OCI-M1 (cell line): ENCODE measurements around the gene UPK3A.
"Not testable (repeated sequence)": the region's sequence is repeated elsewhere in the genome, so short reads cannot be mapped to it uniquely, and the experiment has no call there.

Experiments
- DNase-seq: peaks from one replicate; lab custom pipeline; 2025; lab: John Stamatoyannopoulos, UW

UPK3A gene

GRCh38 chr22:45281010-45281409 lies 3.7 kb upstream of the UPK3A start:
- no peak for DNase-seq

GRCh38 chr22:45285263-45286058 lies 712 bp downstream of the UPK3A start:
- DNase-seq = peak; percentile 19

DNA sequence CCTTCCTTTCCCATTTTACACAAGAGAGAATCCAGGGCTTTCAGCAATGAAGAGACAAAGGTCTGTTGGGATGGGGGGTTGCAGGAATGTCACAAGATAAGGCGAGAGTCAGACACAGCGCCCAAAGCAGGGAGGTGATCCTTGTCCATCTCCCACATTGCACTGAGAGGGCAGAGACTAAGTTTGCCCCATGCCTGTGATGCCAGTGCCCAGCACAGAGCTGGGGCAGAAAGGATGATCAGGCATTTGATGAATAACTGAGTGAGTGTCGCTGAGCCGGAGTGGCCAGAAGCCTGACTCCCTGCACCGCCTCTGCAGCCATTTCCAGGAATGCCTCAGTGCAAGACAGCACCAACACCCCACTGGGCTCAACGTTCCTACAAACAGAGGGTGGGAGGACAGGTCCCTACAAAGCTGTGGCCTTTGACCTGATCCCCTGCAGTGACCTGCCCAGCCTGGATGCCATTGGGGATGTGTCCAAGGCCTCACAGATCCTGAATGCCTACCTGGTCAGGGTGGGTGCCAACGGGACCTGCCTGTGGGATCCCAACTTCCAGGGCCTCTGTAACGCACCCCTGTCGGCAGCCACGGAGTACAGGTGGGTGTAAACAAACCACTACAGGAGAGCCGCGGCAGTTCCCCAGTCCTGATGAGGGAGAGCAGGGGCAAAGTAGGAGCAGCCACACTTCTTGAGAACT lies 2.3 kb downstream of the UPK3A start:
- no peak for DNase-seq

DNA sequence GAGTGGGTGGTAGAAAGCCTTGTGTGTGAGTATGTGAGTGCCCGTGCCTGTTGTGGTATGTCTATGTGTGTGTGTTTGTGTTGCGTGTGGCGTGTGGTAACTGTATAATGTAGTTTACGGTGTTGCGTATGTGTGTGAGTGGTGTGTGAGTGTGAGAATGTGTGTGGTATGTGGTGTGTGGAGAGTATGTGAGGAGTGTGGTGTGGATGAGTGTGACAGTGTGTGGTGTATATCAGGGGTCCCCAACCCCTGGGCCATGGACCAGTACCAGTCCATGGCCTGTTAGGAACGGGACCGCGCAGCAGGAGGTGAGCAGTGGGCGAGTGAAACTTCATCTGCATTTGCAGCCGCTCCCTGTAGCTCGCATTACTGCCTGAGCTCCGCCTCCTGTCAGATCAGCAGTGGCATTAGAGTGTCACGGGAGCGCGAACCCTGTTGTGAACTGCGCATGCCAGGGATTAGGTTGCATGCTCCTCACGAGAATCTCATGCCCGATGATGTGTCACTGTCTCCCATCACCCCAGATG lies 5.7 kb downstream of the UPK3A start:
- DNase-seq = no peak

DNA sequence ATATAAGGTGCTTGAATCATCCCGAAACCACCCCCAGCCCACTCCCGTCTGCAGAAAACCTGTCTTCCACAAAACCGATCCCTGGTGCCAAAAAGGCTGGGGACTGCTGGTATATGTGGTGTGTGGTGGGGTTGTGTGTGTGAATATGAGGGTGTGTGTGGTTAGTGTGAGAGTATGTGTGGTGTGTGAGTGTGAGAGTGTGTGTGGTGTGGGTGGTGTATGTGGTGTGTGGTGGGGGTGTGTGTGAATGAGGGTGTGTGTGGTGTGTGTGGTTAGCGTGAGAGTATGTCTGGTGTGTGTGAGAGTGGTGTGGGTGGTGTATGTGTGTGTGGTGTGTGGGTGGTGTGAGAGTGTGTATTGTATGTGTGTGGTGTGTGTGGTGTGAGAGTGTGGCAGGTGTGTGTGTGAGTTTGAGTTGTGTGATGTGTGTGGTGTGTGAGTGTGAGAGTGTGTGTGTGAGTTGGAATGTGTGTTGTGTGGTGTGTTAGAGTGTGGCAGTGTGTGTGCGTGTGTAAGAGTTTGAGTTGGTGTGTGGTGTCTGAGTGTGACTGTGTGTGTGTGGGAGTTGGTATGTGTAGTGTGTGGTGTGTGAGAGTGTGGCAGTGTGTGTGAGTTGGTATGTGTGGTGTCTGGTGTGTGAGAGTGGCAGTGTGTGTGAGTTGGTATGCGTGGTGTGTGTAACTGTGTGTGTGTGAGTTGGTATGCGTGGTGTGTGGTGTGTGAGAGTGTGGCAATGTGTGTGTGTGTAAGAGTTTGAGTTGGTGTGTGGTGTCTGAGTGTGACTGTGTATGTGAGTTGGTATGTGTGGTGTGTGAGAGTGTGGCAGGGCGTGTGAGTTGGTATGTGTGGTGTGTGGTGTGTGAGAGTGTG lies 6.5 kb downstream of the UPK3A start:
- no peak for DNase-seq

DNA sequence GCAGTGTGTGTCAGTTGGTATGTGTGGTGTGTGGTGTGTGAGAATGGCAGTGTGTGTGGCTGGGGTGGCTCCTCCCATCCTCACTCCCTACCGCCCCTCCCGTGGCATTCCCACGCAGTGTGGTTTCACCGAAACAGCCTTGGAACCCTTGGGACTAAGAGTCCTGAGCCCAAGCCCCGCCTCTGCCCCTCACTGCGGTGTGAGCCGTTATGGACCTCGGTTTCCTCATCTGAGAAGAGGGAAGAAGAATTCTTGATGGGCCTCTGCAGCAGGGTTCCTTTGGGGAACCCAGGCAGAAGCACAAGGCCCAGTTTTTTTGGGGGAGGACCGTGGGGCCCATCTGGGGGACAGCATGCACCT lies 7.2 kb downstream of the UPK3A start:
- DNase-seq = no peak

DNA sequence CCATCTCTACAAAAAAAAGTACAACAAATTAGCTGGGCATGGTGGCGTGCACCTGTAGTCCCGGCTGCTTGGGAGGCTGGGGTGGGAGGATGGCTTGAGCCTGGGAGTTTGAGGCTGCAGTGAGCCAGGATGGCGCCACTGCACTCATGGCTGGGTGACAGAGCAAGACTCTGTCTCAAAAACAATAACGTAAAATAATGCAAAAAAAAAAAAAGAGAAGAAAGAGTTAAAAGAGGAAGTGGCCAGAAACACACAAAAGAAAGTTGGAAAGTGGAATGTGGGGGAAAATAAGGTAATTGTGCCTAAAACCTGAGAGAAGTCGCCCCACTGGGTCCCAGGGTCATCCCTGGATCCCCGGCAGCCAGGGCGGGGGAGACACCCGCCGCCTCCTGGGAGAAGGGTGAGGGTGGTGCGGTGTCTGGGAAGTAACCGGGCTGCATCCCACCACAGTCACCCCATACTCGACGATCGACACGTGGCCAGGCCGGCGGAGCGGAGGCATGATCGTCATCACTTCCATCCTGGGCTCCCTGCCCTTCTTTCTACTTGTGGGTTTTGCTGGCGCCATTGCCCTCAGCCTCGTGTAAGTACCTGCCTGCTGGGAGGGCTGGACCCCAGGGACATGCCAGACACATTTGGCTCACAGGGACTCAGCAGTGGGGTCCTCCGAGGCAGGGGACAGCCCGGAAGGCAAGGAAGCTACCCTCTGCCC lies 8.1 kb downstream of the UPK3A start:
- DNase-seq = peak; percentile 38

DNA sequence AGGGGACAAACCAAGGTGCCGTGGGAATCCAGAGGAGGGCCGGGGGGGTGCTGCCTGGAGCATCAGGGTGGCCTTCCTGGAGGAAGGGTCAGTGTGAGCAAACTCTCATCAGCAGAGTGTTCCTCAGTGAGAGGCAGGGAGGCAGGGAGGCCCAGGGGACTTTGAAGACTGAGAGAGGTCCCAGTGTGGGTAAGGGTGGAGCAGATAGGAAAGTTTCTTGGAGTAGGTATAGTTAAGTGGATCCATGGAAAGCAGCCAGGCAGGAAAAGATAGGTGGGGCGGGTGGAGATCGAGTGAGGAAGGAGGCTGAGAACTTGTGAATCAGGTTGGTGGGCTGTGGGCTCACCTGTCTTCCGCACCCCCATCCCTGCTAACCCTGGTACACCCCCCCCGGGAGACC lies 9.3 kb downstream of the UPK3A start:
- no peak for DNase-seq

GRCh38 chr22:45295004-45295403 lies 10.3 kb downstream of the UPK3A start:
- not testable (repeated sequence) for DNase-seq

DNA sequence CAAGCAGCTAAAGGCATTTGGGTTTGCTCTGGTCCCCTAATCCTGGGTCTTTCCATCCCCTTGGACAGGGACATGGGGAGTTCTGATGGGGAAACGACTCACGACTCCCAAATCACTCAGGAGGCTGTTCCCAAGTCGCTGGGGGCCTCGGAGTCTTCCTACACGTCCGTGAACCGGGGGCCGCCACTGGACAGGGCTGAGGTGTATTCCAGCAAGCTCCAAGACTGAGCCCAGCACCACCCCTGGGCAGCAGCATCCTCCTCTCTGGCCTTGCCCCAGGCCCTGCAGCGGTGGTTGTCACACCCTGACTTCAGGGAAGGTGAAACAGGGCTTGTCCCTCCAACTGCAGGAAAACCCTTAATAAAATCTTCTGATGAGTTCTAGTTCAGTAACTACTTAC lies 10.7 kb downstream of the UPK3A start:
- DNase-seq = no peak

DNA sequence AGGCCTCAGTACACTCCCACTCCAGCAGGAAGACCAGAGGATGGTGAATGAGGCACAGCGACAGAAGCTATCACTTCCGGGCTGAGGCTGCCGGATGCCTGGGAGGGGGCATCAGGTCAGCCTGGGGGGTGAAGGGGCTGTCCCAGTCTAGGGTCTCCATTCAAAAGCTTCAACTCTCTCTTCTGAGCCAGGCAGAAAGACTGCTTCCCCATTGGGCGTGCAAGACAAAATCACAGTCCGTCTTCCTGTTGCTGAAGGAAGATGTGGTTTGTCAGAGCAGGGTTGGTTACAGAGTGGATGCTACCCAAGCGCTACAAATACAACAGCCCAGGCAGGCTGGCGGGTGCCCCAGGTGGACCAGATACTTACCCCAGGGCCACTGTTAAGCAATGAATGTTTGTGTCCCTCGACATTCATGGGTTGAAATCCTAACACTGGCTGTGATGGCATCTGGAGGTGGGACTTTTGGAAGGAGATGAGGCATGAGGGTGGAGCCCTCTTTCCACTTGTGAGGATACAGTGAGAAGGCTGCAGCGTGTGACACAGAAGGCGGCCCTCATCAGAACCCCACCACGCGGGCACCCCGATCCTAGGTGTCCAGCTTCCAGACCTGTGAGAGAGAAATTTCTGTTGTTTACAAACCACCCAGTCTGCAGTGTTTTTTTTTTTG lies 12.0 kb downstream of the UPK3A start:
- DNase-seq = no peak

DNA sequence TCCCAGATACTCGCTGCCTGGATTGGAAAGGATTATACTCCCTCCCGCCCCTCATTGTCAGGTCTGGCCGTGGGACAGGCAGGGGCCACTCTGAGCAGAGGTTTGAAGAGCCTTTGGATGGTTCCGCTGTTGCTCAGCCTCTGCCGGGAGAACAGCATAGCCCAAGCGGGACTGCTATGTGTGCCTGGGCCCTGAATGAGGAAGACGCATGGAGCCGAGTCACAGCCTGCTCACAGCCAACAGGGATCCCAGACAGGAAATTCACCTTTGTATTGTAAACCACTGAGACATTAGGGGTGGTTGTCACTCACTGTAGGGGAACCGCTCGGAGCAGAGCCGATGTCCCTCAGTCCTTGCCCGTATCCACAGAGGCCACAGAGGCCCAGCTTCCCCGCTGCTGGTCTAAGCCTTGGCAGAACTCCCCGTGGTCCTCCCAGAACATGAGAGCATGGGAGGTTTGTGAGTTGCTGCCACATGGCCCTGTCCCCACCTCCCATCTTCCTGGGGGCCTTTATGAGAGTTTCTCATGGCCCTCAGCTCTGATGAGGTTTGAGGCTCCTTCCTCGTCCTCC lies 14.3 kb downstream of the UPK3A start:
- no peak for DNase-seq

GRCh38 chr22:45302751-45303150 lies 18.0 kb downstream of the UPK3A start:
- DNase-seq = no peak

- DNase-seq = no peak
These were observed 18.4 kb downstream of the UPK3A start for GRCh38 chr22:45303181-45303580.

- no peak for DNase-seq
These were observed 20.2 kb downstream of the UPK3A start for GRCh38 chr22:45304971-45305370.

DNA sequence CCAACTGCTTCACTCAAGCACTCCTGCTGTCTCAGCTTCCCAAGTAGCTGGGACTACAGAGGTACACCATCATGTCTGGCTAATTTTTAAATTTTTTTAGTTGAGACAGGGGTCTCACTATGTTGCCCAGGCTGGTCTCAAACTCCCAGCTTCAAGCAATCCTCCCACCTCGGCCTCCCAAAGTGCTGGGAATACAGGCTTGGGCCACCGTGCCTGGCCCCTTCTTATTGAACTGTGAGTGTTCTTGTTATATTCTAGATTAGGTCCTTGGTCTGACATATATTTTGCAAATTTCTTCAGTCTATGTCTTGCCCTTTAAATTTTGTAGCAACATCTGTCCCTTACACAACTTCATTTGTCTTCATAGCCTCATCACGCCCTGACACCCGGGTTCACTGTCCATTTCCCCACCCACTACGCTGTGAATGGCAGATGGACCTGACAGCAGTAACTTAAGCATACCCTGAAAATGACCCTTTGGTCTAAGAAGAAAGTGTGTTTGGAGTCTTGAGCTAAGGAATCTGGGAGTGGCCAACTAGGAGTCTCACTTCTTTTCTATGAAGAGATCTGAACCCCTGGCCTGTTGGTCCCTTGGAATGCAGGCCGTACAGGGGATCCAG lies 20.8 kb downstream of the UPK3A start:
- DNase-seq = no peak

DNA sequence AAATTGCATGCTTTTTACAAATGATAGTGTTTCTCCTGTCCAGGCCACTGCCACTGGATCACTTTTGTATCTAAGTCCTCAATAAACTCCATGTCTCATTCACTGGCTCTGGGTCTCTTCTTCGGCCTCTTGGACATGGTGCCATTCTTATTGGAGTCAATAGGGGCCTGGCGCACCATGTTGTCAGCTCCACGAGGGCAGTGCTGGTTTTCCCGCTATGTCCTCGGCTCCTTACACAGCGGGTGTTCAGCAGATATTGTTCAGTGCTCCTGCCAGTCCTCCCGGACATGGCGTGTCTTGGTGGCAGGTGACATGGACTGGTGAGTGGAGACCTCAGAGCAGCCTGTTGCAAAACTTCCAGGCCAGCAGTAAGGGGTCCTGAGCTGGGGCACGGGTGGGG lies 21.4 kb downstream of the UPK3A start:
- no peak for DNase-seq

DNA sequence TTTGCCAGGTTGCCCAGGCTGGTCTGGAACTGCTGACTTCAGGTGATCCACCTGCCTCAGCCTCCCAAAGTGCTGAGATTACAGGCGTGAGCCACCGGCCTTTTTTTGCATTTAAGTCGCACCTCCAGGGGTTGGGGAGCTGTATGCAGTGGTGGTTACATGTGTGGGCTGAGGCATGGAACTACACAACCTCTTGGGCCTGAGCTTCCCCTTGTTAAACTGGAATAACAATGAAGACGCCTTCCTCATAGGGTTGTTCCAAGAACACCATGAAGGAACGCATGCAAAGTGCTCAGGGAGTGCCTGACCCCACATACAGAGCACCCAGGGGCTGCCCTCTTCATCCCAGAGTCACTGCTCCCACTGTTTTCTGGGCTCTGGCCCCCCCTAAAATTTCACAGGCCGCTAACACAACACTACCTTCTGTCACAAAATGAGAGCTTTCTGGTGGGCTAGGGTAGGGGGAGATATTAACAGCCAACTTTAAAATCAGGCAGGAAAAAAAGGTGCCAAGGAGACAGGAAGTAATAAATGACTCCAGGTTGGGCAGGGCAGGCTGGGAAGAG lies 23.7 kb downstream of the UPK3A start:
- DNase-seq = no peak

GRCh38 chr22:45308957-45309421 lies 24.2 kb downstream of the UPK3A start:
- DNase-seq = peak; percentile 10
